Ovary (tissue), 3 donors: ENCODE data around the gene NEMP2.

ENCODE experiments used
- POLR2A ChIP-seq: fragments of 450-650 bp; IDR thresholded peaks from one replicate; pipeline ENCODE4 v1.6.1; 2017; ENCODE audit warnings: antibody characterized with exemption, mild to moderate bottlenecking, moderate library complexity
- TF ChIP-seq, protein P1 (sequence below), 3 donors: fragments of 450-650 bp in 2 of 3; fragments of 200-600 bp in 1 of 3; IDR thresholded peaks; one replicate each; pipeline versions ENCODE4 v1.5.1 to v1.8.0; 2016 to 2022; ENCODE audit warnings: antibody characterized with exemption in 3 of 3, mild to moderate bottlenecking in 1 of 3
- donor health status: DM: no; HTN: no; CAD: no.

DNA sequence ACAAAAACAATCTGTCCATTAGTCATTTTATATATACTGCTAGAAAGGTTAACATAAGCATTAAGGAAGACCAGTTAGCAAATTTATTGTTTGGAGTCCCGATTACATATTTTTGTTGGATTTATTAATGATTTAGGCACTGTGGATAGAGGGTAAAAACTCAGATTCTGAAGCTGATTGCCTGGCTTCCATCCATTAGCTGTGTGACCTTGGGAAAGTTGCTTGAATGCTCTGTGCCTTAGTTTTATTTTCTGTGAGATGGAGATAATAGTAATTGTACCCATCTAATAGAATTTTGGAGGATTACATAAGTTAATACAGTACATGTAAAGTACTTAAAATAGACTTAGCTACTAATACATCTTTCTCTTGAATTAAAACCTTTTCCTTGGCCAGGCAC lies 36.3 kb upstream of the NEMP2 start:
- TF ChIP-seq, protein P1, sequence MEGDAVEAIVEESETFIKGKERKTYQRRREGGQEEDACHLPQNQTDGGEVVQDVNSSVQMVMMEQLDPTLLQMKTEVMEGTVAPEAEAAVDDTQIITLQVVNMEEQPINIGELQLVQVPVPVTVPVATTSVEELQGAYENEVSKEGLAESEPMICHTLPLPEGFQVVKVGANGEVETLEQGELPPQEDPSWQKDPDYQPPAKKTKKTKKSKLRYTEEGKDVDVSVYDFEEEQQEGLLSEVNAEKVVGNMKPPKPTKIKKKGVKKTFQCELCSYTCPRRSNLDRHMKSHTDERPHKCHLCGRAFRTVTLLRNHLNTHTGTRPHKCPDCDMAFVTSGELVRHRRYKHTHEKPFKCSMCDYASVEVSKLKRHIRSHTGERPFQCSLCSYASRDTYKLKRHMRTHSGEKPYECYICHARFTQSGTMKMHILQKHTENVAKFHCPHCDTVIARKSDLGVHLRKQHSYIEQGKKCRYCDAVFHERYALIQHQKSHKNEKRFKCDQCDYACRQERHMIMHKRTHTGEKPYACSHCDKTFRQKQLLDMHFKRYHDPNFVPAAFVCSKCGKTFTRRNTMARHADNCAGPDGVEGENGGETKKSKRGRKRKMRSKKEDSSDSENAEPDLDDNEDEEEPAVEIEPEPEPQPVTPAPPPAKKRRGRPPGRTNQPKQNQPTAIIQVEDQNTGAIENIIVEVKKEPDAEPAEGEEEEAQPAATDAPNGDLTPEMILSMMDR (IDR thresholded peaks at IDR 0.05), result no peak
- no peak for TF ChIP-seq POLR2A
